GM19099 (cell line): ENCODE data around the gene ZSWIM1.

ENCODE experiments used
- POLR2A ChIP-seq: IDR thresholded peaks from 3 replicates; pipeline ENCODE4 v1.6.1; 2011; ENCODE audit warnings: low read depth; ENCODE audit not compliant: insufficient read length; ENCODE audit errors: extremely low read depth

Gene ZSWIM1

GRCh38 chr20:45850238-45850637 lies 30.8 kb upstream of the ZSWIM1 start:
- TF ChIP-seq POLR2A: no peak

- no peak for TF ChIP-seq POLR2A
Measured at GRCh38 chr20:45850926-45851325, 30.1 kb upstream of the ZSWIM1 start.

GRCh38 chr20:45851501-45851900 lies 29.5 kb upstream of the ZSWIM1 start:
- TF ChIP-seq POLR2A: no peak

GRCh38 chr20:45852326-45852725 lies 28.7 kb upstream of the ZSWIM1 start:
- TF ChIP-seq POLR2A: no peak

GRCh38 chr20:45853484-45853883 lies 27.5 kb upstream of the ZSWIM1 start:
- TF ChIP-seq POLR2A: no peak

GRCh38 chr20:45857114-45857881 lies 23.7 kb upstream of the ZSWIM1 start, which contains the start of the genes ACOT8 and ZSWIM3:
Gene ACOT8, minus strand, starts transcription at chr20:45857392. Its CDS starts 77 bp downstream, at chr20:45857315.
Gene ZSWIM3, plus strand, starts transcription at chr20:45857614. Its CDS starts 212 bp downstream, at chr20:45857826.
- peak; percentile 90 for TF ChIP-seq POLR2A

GRCh38 chr20:45857882-45858216 lies 23.2 kb upstream of the ZSWIM1 start:
- TF ChIP-seq POLR2A: peak; percentile 8

GRCh38 chr20:45859916-45860315 lies 21.1 kb upstream of the ZSWIM1 start:
- no peak for TF ChIP-seq POLR2A

GRCh38 chr20:45860560-45861220 lies 20.3 kb upstream of the ZSWIM1 start:
- no peak for TF ChIP-seq POLR2A

GRCh38 chr20:45861221-45862075 lies 19.6 kb upstream of the ZSWIM1 start:
- TF ChIP-seq POLR2A: no peak

GRCh38 chr20:45863543-45864470 lies 17.2 kb upstream of the ZSWIM1 start:
- TF ChIP-seq POLR2A: no peak

GRCh38 chr20:45866454-45866853 lies 14.6 kb upstream of the ZSWIM1 start:
- no peak for TF ChIP-seq POLR2A

GRCh38 chr20:45867136-45867818 lies 13.8 kb upstream of the ZSWIM1 start:
- no peak for TF ChIP-seq POLR2A

GRCh38 chr20:45867819-45868176 lies 13.2 kb upstream of the ZSWIM1 start:
- no peak for TF ChIP-seq POLR2A

- TF ChIP-seq POLR2A: no peak
Measured at GRCh38 chr20:45872626-45873025, 8.4 kb upstream of the ZSWIM1 start.
